Measurements from ENCODE around the gene ADAMTS2.
A peak's percentile ranks its signal among the peaks of the same experiment; 100 is the strongest.

Gene ADAMTS2

GRCh38 chr5:179281694-179282093 lies 63.6 kb downstream of the ADAMTS2 start:
- DNase-seq (ENCODE audit: low read depth): no peak
- no peak overlapping the region for H3K4me3 ChIP-seq (ENCODE audit: low read depth, low read length)
- TF ChIP-seq CTCF (conservative IDR thresholded peaks at IDR 0.05; ENCODE audit: low read depth, low read length): no peak

- TF ChIP-seq CTCF (conservative IDR thresholded peaks at IDR 0.05; ENCODE audit: low read depth, low read length): no peak
- no peak overlapping the region for H3K4me3 ChIP-seq (ENCODE audit: low read depth, low read length)
- no peak for DNase-seq (ENCODE audit: low read depth)
Observed at GRCh38 chr5:179280095-179280490, 65.2 kb downstream of the ADAMTS2 start.

- TF ChIP-seq CTCF (conservative IDR thresholded peaks at IDR 0.05; ENCODE audit: low read depth, low read length): no peak
- H3K4me3 ChIP-seq (ENCODE audit: low read depth, low read length): no peak overlapping the region
- no peak for DNase-seq (ENCODE audit: low read depth)
Observed at GRCh38 chr5:179279347-179280094, 65.7 kb downstream of the ADAMTS2 start.

GRCh38 chr5:179278546-179278945 lies 66.7 kb downstream of the ADAMTS2 start:
- no peak overlapping the region for H3K4me3 ChIP-seq (ENCODE audit: low read depth, low read length)
- TF ChIP-seq CTCF (conservative IDR thresholded peaks at IDR 0.05; ENCODE audit: low read depth, low read length): no peak
- DNase-seq (ENCODE audit: low read depth): no peak

- DNase-seq (ENCODE audit: low read depth): peak; percentile 54
- no peak for TF ChIP-seq CTCF (conservative IDR thresholded peaks at IDR 0.05; ENCODE audit: low read depth, low read length)
Observed at GRCh38 chr5:179278119-179278518, 67.1 kb downstream of the ADAMTS2 start.

GRCh38 chr5:179276838-179277395 lies 68.3 kb downstream of the ADAMTS2 start:
- no peak for DNase-seq (ENCODE audit: low read depth)
- H3K4me3 ChIP-seq (ENCODE audit: low read depth, low read length): no peak overlapping the region
- TF ChIP-seq CTCF (conservative IDR thresholded peaks at IDR 0.05; ENCODE audit: low read depth, low read length): peak; percentile 30

More at GRCh38 chr5:179278119-179278518, 67.1 kb downstream of the ADAMTS2 start:
- no peak overlapping the region for H3K4me3 ChIP-seq (ENCODE audit: low read depth, low read length)

All from choroid plexus epithelial cell (primary cell).